NCI-H1436 (cell line): ENCODE measurements around the gene MLLT3.
"Not testable (repeated sequence)": the region's sequence is repeated elsewhere in the genome, so short reads cannot be mapped to it uniquely, and the experiment has no call there.

Experiments
- DNase-seq: peaks from one replicate; lab custom pipeline; 2025; lab: John Stamatoyannopoulos, UW

MLLT3 gene

GRCh38 chr9:20594608-20595007 lies 27.7 kb downstream of the MLLT3 start:
- no peak for DNase-seq

DNA sequence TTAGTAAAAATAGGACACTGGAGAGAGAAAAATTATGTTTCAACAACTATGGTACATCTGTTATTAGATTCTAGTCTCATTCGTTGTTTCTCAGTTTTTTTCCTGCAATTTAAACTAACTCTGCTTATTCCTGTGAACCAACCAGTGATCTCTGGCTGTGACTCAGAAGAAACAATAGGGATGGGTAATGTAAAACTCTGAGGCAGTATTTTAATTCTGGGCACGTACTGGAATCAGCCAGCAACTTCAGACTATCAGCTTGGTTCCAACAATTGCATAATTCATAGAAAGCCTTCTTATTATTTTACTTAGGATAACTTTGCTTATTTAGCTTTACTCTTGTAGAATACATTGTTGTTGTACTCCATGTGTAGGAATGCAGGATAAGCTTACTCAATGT lies 28.8 kb downstream of the MLLT3 start:
- no peak for DNase-seq

- no peak for DNase-seq
These were observed 29.2 kb downstream of the MLLT3 start for GRCh38 chr9:20593105-20593504.

DNA sequence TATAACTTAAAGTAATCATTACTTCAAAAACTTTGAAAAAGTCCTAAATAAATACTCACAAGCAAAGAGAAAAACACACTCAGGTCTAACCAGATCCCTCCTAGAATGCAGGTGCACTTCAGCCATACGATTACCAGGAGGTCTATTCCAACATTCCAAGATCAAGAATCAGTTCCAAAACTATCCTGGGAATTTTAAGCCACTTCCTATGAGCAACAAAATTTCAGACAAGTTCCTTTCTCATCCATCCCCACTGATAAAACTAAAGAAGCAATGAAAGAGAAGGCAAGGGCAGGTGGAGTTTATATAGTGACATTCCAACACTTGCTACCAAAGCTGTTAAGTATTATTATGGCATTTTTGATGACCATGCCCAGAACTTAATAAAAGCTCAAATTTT lies 29.6 kb downstream of the MLLT3 start:
- no peak for DNase-seq

DNA sequence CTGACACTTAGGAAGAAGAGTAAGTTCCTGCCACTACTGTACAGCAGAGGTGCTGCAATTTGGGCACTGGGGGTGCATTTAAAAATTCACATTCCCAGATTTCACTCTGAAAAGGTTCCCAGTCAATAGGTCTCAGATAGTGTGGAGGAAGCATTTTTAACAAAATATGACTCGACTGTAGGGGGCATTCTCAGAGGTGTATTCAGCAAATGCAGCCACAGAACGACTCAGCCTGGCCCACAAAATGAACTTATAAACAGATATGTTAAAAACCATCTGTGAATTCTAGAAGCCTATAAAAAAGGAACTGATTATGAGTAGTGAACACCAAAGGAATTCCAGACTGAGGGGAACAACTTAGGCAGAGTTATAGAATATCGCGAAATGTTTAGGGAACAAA lies 31.1 kb downstream of the MLLT3 start:
- no peak for DNase-seq

DNA sequence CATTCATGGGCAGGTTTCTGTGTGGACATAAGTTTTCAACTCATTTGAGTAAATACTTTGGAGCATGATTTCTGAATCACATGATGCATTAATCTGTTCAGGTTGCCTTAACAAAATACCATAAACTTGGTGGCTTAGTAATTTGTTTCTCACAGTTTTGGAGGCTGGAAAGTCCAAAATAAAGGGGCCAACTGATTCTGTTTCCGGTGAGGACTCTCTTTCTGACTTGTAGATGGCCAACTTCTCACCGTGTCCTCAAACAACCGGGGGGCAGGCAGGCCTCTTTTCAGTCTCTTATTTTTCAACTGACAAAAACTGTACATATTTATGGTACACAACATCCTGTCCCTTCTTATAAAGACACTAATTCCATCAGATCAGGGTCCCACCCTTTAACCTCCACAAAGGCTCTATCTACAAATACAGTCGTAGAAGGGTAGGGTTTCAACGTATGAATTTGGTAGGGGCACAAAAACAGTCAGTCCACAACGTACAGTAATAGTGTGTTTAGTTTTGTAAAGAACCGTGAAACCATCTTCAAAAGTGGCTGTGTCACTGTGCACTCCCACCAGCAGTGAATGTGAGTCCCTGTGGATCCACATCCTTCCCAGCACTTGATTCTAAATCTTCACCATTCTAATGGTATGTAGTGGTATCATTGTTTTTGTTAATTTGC lies 37.2 kb downstream of the MLLT3 start:
- no peak for DNase-seq

- DNase-seq = not testable (repeated sequence)
These were observed 39.2 kb downstream of the MLLT3 start for GRCh38 chr9:20583088-20583487.

GRCh38 chr9:20582150-20582549 lies 40.1 kb downstream of the MLLT3 start:
- DNase-seq = no peak

DNA sequence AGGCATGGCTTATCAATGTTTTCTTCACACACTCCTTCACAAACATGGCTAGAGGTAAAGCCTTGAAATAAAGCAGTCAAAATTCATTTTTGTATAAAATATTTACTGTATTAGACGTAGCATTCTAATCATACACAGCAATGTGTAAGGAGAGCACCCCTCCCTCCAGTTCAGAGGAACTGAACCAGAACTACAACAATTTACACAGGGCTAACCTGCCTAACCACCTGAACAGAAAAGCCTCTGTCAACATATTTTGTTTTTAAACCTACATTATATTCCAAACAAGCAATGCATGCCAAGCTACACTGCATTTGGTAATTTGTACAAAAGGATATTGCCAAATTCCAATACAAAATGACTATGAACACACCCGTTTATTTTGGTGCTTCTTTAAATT lies 41.6 kb downstream of the MLLT3 start:
- no peak for DNase-seq

DNA sequence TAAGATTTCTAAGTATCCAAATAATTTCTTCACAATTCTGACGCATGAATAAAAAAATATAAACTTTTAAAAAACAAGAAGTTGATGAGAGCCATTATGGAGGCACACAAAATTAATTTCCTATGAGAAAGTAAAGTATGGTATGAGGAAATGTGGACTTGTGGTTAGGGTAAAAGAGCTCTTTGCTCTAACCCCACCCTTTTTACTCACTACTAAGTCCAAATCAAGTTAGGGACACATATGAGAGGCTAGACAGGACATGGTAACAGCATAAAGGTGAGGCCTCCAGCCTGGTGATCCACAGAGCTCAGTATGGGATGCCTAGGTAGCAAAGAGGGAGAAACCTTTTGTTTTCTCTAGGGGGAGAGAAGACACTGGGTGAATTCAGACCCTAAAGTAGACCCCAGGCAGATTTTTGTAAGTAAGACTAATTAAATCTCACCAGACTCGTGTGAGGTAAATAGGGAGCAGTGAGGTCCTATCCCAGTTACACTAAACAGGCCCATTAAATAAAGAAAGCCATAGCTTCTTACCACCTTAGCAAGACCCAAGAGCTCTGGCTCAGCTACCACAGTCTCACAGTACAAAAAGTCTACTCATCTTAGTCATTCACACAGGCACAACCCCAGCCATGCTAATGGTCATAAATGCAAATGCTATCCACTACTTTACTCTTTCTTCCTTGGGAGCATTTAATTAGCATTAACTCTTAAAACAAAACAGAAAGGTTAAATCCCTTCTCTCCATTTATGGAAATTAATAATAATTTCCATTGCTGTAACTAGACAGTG lies 42.6 kb downstream of the MLLT3 start:
- DNase-seq = no peak

- DNase-seq = no peak
These were observed 49.3 kb downstream of the MLLT3 start for GRCh38 chr9:20573023-20573422.

- no peak for DNase-seq
These were observed 51.5 kb downstream of the MLLT3 start for GRCh38 chr9:20570756-20571155.

GRCh38 chr9:20570087-20570486 lies 52.2 kb downstream of the MLLT3 start:
- DNase-seq = no peak

- no peak for DNase-seq
These were observed 52.8 kb downstream of the MLLT3 start for GRCh38 chr9:20569525-20569924.

- no peak for DNase-seq
These were observed 53.9 kb downstream of the MLLT3 start for GRCh38 chr9:20568400-20568799.

- no peak for DNase-seq
These were observed 55.9 kb downstream of the MLLT3 start for GRCh38 chr9:20566401-20566800.

GRCh38 chr9:20564650-20565049 lies 57.6 kb downstream of the MLLT3 start:
- no peak for DNase-seq

DNA sequence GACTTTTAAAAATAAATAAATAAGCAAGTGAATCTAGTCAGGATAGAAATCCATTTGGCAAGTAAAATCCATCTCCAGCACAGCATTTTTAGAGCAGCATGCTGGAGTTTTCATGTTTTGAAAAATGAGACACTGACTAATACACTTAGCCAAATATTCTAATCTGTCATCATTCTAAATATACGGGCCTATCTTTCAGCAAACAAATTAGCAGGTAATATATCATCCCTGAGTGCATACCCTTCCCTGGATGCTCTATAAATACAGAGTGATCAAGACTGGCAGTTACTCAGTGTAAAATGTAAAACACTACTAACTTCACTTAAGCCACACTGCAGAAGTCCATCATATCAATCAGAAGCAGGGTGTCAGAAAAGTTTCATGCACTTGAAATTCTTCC lies 58.4 kb downstream of the MLLT3 start:
- no peak for DNase-seq

GRCh38 chr9:20562051-20562450 lies 60.2 kb downstream of the MLLT3 start:
- DNase-seq = no peak

GRCh38 chr9:20561531-20561930 lies 60.8 kb downstream of the MLLT3 start:
- DNase-seq = no peak

DNA sequence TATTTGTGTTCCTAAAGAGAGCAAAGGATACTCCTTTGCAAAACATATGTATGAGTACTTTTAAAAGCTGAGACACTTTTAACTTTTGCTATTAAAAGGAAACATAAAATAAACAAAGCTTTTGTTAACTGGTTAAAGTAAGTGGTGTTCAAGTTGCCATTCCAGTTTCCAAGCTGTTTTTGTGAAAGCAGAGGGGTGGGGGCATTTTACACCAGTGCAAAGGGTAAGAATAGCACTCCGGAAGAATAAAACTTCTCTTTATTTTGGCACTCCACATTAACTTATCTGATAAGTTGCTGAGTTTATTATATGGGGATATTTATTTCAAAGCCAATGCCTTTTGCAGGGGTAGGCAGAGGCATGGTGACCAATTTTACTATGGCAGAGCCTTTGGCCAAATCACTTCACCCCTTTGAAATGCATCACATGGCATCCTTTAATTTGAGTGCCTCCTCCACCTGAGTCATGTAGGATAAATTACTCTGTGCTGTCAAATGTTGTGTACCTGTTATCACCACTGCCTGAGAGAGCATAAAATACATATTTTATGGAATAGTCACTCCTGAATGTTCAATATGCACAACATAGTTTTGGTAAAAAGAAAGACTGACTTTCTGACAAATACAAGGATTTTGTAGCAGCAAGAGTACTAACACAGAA lies 62.9 kb downstream of the MLLT3 start:
- DNase-seq = no peak

- no peak for DNase-seq
These were observed 63.7 kb downstream of the MLLT3 start for GRCh38 chr9:20558566-20559016.
